Fibroblast of skin of right biceps (primary cell): Measurements from ENCODE around the gene ARHGAP36.

Experiments
- DNase-seq: peaks from one replicate; pipeline ENCODE4 v3.0.0-alpha.2; 2013

The ARHGAP36 gene

GRCh38 chrX:131072871-131073571 lies 14.9 kb downstream of the ARHGAP36 start:
- DNase-seq = no peak

GRCh38 chrX:131073607-131074006 lies 15.5 kb downstream of the ARHGAP36 start:
- no peak for DNase-seq

- no peak for DNase-seq
These were observed 23.9 kb downstream of the ARHGAP36 start for GRCh38 chrX:131081772-131082740.

- no peak for DNase-seq
These were observed 25.5 kb downstream of the ARHGAP36 start for GRCh38 chrX:131083510-131084142.

GRCh38 chrX:131084145-131084544 lies 26.0 kb downstream of the ARHGAP36 start:
- DNase-seq = no peak

- no peak for DNase-seq
These were observed 78.6 kb downstream of the ARHGAP36 start for GRCh38 chrX:131136776-131137175.

GRCh38 chrX:131139072-131139471 lies 80.9 kb downstream of the ARHGAP36 start:
- no peak for DNase-seq
